ENCODE measurements around the gene CLTCL1. TPM values are rescaled to one million over a fixed set of nuclear protein-coding genes. Genes with fewer than 3 reads are reported as not detected.
"Not testable (repeated sequence)": the region's sequence is repeated elsewhere in the genome, so short reads cannot be mapped to it uniquely, and the experiment has no call there.

Gene CLTCL1
- total RNA-seq, 1 donor from 2014 or later: 26.0 TPM

DNA sequence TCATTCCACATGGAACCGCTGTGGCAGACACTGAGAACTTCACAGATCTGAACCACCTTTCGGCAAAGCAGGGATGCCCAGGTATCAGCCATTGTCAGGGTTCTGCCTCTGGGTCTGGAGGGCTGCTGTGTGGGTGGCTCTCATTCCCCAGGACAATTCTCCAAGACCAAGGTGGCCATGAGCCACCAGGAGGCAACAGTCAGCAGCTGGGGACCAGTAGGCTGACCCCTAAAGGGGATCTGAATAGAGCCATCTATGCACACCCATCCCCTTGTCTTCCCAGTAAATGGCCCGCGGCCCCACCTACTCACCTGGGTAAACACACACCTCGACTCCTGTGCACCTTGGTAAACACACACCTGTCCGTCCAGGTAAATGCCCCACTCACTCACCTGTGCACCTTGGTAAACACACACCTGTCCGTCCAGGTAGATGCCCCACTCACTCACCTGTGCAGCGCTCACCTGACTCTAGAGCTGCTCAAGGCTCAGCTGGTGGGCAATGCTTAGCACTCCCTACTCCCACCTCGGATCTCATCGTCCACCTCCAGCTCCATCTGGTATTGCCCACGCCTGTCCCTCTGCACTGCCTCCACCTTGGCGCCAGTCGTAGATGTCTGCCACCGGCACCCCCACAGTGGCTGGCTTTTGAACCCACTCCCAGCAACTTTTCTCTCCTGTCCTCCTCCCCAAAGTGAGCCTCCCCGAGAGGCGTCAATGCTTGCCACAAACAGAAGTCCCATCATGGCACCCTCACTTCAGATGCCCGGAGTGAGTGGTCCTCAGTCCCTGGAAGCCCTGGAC, 123.2 kb downstream of the CLTCL1 start:
- no peak overlapping the region for H3K27ac ChIP-seq
- H3K4me1 ChIP-seq: peaks cover 9 to 28% of the 10 kb centered on the region in 2 donors
- no peaks in the 10 kb centered on the region for H3K36me3 ChIP-seq
- no peak for DNase-seq (ENCODE audit: low spot score in 2 of 2)
- TF ChIP-seq, protein P1, sequence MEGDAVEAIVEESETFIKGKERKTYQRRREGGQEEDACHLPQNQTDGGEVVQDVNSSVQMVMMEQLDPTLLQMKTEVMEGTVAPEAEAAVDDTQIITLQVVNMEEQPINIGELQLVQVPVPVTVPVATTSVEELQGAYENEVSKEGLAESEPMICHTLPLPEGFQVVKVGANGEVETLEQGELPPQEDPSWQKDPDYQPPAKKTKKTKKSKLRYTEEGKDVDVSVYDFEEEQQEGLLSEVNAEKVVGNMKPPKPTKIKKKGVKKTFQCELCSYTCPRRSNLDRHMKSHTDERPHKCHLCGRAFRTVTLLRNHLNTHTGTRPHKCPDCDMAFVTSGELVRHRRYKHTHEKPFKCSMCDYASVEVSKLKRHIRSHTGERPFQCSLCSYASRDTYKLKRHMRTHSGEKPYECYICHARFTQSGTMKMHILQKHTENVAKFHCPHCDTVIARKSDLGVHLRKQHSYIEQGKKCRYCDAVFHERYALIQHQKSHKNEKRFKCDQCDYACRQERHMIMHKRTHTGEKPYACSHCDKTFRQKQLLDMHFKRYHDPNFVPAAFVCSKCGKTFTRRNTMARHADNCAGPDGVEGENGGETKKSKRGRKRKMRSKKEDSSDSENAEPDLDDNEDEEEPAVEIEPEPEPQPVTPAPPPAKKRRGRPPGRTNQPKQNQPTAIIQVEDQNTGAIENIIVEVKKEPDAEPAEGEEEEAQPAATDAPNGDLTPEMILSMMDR (IDR thresholded peaks at IDR 0.05): no peak
- H3K9me3 ChIP-seq: no peaks in the 10 kb centered on the region
- H3K27me3 ChIP-seq: no peaks in the 10 kb centered on the region
- H3K4me3 ChIP-seq: no peak overlapping the region
- intact Hi-C loops (cut with DNase I): no loop called here

DNA sequence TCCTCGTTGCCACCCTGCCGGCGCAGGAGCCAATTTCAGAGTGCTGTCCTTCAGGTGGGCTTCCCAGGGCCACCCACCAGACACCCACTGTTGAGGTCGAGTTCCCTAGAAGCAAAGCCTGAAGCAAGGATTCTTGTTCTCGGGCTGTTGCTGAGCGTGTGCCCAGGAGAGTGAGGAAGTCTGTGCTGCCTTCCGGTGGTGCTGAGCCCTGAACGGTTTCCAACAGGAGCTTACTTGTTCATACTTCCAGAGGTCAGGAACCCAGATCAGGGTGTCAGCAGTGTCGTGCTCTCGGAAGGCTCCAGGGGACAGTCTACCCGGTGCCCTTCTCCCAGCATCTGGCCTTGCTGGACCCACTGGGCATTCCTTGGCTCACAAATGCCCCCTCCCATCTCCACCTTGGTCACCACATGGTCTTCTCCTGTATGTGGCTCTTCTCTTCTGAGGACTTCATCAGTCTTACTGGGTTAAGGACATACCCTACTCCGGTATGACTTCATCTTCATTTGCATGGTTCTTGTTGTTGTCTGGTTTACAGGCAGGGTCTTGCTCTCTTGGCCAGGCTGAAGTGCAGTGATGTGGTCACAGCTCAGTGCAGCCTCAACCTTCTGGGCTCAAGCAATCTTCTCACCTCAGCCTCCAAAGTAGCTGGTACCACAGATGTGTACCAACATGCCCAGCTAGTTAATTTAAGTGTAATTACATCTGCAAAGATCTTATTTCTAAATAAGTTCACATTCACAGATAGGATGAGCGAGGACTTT, 124.2 kb downstream of the CLTCL1 start:
- H3K4me1 ChIP-seq: peaks cover 9 to 19% of the 10 kb centered on the region in 2 donors

DNA sequence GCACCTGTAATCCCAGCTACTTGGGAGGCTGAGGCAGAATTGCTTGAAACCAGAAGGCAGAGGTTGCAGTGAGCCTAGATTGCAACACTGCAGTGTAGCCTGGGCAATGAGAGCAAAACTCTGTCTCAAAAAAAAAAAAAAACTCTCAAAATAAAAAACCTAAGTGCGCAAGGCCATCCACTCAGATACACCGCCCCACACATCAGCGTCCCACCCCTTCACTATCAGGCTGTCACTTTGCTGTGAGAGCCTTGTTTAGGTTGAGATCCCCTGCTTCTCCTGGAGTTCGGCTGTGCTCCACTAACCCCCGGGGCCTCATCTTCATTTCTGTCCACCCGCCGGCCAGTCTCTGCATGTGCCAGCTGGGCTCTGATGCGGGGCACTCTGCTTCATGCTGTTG, 125.1 kb downstream of the CLTCL1 start:
- no peaks in the 10 kb centered on the region for H3K36me3 ChIP-seq
- intact Hi-C loops (cut with DNase I): no loop called here
- H3K4me1 ChIP-seq: peaks cover 9 to 17% of the 10 kb centered on the region in 2 donors
- DNase-seq (ENCODE audit: low spot score in 2 of 2): no peak
- TF ChIP-seq, protein P1 (IDR thresholded peaks at IDR 0.05): no peak
- no peak overlapping the region for H3K27ac ChIP-seq
- H3K9me3 ChIP-seq: no peaks in the 10 kb centered on the region
- no peaks in the 10 kb centered on the region for H3K27me3 ChIP-seq
- H3K4me3 ChIP-seq: no peak overlapping the region

More for the DNA sequence above, 124.2 kb downstream of the CLTCL1 start:
- no peak overlapping the region for H3K4me3 ChIP-seq
- H3K27ac ChIP-seq: no peak overlapping the region
- H3K9me3 ChIP-seq: no peaks in the 10 kb centered on the region
- H3K27me3 ChIP-seq: no peaks in the 10 kb centered on the region
- intact Hi-C loops (cut with DNase I): no loop called here
- TF ChIP-seq, protein P1 (IDR thresholded peaks at IDR 0.05): no peak
- no peak for DNase-seq (ENCODE audit: low spot score in 2 of 2)
- no peaks in the 10 kb centered on the region for H3K36me3 ChIP-seq

DNA sequence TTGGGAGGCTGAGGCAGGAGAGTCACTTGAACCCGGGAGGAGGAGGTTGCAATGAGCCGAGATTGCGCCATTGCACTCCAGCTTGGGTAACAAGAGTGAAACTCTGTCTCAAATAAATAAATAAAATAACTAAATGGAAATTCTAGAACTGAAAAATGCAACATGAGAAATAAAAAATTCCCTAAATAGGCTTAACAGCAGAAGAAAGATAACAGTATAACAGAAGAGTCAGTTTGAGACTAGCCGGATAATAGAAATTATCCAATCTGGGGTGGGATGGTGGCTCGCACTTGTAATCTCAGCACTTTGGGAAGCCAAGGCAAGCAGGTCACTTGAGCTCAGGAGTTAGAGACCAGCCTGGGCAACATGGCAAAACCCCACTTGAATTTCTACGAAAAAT, 127.1 kb downstream of the CLTCL1 start:
- no peak for DNase-seq (ENCODE audit: low spot score in 2 of 2)
- no peak overlapping the region for H3K4me3 ChIP-seq
- intact Hi-C loops (cut with DNase I): no loop called here
- no peaks in the 10 kb centered on the region for H3K27me3 ChIP-seq
- peaks cover 0 to 4% of the 10 kb centered on the region in 2 donors for H3K4me1 ChIP-seq
- TF ChIP-seq, protein P1 (IDR thresholded peaks at IDR 0.05): no peak
- H3K36me3 ChIP-seq: no peaks in the 10 kb centered on the region
- H3K9me3 ChIP-seq: no peaks in the 10 kb centered on the region
- H3K27ac ChIP-seq: no peak overlapping the region

DNA sequence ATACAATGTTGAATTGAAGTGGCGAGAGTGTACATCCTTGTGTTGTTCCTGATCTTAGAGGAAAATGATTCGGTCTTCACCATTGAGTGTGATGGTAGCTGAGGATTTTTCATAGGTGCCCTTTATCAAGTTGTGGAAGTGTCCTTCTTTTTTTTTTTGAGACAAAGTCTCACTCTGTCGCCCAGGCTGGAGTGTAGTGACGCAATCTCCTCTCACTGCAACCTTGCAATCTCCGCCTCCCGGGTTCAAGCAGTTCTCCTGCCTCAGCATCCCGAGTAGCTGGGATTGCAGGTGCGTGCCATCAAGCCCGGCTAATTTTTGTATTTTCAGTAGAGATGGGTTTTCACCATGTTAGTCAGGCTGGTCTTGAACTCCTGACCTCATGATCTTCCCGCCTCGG, 132.9 kb downstream of the CLTCL1 start:
- H3K27ac ChIP-seq; H3K27me3 ChIP-seq; H3K4me1 ChIP-seq; DNase-seq (ENCODE audit: low spot score in 2 of 2); H3K4me3 ChIP-seq; H3K36me3 ChIP-seq; H3K9me3 ChIP-seq; intact Hi-C loops (cut with DNase I): not testable (repeated sequence)

DNA sequence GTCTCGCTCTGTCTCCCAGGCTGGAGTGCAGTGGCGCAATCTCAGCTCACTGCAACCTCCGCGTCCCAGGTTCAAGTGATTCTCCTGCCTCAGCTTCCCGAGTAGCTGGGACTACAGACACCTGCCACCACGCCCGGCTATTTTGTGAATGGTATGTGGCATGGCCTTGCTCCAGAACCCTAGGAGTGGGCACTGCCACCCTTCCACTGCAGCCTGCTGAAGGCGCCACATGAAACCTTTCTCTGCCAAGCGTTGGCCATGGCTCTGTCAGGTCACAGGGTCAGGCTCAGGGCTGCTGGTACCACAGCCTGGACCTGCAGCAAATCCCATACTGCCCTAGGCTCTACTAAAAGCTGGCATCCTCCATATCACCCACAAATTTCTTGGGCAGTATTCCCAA, 135.4 kb downstream of the CLTCL1 start:
- H3K27ac ChIP-seq; DNase-seq (ENCODE audit: low spot score in 2 of 2); H3K9me3 ChIP-seq; intact Hi-C loops (cut with DNase I); H3K36me3 ChIP-seq; H3K4me3 ChIP-seq; H3K4me1 ChIP-seq; H3K27me3 ChIP-seq: not testable (repeated sequence)

All from ascending aorta (tissue), 2 donors.